ENCODE results near the gene RRBP1. TPM values are rescaled to one million over a fixed set of nuclear protein-coding genes. Genes with fewer than 3 reads are reported as not detected.

RRBP1 gene, protein sequence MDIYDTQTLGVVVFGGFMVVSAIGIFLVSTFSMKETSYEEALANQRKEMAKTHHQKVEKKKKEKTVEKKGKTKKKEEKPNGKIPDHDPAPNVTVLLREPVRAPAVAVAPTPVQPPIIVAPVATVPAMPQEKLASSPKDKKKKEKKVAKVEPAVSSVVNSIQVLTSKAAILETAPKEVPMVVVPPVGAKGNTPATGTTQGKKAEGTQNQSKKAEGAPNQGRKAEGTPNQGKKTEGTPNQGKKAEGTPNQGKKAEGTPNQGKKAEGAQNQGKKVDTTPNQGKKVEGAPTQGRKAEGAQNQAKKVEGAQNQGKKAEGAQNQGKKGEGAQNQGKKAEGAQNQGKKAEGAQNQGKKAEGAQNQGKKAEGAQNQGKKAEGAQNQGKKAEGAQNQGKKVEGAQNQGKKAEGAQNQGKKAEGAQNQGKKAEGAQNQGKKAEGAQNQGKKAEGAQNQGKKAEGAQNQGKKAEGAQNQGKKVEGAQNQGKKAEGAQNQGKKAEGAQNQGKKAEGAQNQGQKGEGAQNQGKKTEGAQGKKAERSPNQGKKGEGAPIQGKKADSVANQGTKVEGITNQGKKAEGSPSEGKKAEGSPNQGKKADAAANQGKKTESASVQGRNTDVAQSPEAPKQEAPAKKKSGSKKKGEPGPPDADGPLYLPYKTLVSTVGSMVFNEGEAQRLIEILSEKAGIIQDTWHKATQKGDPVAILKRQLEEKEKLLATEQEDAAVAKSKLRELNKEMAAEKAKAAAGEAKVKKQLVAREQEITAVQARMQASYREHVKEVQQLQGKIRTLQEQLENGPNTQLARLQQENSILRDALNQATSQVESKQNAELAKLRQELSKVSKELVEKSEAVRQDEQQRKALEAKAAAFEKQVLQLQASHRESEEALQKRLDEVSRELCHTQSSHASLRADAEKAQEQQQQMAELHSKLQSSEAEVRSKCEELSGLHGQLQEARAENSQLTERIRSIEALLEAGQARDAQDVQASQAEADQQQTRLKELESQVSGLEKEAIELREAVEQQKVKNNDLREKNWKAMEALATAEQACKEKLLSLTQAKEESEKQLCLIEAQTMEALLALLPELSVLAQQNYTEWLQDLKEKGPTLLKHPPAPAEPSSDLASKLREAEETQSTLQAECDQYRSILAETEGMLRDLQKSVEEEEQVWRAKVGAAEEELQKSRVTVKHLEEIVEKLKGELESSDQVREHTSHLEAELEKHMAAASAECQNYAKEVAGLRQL (N-terminal part only)
- total RNA-seq, result 73.1 and 77.5 TPM in 2 replicates

DNA sequence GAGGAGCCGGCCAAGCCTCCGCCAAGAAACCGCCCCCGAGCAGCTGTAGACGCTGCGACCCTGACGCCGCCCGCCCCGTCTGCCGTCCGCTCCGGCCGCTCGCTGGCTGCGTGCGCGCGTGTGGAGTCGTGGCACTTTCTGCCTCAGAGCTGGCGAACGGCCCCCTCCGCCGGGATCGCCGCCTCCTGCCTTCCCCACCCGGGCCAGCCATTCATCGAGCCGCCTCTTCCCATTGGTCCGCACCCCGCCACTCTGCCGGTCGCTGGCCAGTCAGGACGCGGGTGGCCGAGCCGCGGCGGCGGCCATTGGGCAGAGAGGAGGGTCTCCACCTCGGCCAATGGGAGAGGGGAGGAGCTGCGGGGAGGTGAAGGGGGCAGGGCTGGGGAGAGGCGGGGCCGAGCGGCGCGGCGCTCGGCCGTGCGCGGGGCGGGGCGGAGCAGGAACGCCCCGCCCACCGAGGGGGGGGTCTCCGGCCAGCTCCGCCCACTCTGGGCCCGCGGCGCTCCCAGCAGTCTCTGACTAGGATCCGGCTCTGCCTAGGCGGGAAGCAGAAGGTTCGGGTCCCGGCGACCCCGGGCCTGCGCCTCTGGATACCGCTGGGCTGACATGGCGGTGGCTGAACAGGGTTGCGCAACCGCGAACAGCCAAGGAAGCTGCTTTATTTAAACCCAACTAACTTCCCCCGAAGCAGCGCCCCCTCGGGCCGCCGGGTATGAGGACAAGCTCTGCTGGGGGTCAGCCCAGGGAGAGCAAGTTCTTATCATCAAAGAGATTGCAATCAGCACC lies at the start of gene RRBP1:
RRBP1 (minus strand) TSS at position 140 of the 786 bp plus-strand sequence. CDS start 21,735 bp downstream, outside the sequence.
- peak; percentile 43 for DNase-seq (ENCODE audit: low read depth)
- TF ChIP-seq, protein P1, sequence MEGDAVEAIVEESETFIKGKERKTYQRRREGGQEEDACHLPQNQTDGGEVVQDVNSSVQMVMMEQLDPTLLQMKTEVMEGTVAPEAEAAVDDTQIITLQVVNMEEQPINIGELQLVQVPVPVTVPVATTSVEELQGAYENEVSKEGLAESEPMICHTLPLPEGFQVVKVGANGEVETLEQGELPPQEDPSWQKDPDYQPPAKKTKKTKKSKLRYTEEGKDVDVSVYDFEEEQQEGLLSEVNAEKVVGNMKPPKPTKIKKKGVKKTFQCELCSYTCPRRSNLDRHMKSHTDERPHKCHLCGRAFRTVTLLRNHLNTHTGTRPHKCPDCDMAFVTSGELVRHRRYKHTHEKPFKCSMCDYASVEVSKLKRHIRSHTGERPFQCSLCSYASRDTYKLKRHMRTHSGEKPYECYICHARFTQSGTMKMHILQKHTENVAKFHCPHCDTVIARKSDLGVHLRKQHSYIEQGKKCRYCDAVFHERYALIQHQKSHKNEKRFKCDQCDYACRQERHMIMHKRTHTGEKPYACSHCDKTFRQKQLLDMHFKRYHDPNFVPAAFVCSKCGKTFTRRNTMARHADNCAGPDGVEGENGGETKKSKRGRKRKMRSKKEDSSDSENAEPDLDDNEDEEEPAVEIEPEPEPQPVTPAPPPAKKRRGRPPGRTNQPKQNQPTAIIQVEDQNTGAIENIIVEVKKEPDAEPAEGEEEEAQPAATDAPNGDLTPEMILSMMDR (conservative IDR thresholded peaks at IDR 0.05; ENCODE audit: low read depth, low read length), result peak; percentile 75
- peak within 1 kb of the TSS; percentile 67 for H3K4me3 ChIP-seq (ENCODE audit: low read depth, low read length)

DNA sequence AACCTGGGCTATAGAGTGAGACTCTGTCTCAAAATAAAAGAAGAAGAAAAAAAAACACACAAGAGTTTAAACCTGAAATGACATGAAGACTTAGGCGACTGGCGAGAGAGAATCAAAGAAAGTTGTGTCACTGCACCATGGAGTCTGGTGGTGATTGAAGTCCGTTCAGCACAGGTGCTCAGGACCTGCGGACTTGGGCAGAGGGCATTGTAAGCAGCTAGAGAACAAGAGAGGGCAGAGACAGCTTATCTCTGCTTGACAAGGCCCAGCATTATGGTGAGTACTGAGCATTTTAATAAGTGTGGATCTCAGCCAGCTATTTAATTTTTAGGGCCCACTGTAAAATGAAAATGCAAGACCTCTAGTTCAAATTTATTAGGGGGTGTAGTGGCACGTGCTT lies 49.2 kb upstream of the RRBP1 start:
- DNase-seq (ENCODE audit: low read depth), result no peak
- TF ChIP-seq, protein P1 (conservative IDR thresholded peaks at IDR 0.05; ENCODE audit: low read depth, low read length), result no peak
- no peak overlapping the region for H3K4me3 ChIP-seq (ENCODE audit: low read depth, low read length)

DNA sequence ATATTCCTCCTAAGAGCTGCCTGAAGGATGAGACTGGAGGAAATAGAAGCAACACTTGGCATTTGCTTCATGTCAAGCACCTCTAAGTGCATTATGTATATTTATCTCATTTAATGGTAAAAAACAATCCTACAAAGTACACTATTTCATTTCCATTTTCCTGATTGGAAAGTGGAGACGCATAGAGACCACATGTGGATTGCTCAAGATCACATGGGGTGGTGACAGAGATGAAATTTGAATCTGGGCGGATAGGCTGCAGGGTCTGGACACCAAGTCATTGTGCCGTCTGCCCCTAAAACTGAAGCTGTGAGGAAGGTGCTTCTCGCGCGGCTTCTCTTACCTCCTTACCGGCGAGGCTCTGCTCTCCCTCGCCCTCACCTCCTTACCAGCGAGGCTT lies 48.0 kb upstream of the RRBP1 start:
- H3K4me3 ChIP-seq (ENCODE audit: low read depth, low read length), result no peak overlapping the region
- TF ChIP-seq, protein P1 (conservative IDR thresholded peaks at IDR 0.05; ENCODE audit: low read depth, low read length), result no peak
- no peak for DNase-seq (ENCODE audit: low read depth)

DNA sequence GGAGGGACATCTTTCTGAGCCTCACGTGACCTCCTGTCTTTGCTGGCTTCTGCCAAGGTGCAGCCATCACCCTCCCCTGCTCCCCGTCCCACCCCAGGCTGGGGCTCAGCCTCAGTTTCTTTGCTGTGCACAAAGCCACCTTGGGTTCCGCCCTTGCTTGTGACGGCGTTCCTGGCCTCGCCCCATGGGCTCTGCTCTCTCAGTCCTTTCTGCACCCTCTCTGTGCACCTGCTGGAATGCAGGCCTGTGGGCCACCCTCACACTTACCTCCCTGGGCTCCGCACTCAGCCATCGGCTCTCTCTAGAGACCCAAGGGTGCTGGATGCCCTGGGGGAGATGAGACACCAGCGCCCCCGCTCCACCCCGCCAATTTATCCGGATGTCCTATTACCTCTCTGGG lies 46.0 kb upstream of the RRBP1 start:
- H3K4me3 ChIP-seq (ENCODE audit: low read depth, low read length), result no peak overlapping the region
- TF ChIP-seq, protein P1 (conservative IDR thresholded peaks at IDR 0.05; ENCODE audit: low read depth, low read length), result no peak
- DNase-seq (ENCODE audit: low read depth), result no peak

DNA sequence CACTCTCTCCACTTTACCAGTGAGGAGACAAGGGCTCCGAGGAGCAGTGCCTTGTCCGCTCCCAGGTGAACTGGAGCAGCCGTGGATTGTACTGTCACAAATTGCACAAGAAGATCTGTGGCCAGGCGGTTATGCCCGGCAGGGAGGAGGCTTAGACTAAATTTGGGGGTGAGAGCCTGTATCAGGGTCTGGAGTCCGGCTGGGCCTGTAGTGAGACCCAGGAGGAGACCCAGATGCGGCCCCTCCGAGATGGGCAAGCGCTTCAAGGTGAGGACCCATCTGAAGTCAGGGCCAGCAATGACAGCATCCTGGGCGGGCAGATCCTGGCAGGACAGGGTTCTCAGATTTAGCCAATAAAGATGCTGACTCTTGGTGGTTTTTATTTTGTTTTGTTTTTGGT lies 45.3 kb upstream of the RRBP1 start:
- TF ChIP-seq, protein P1 (conservative IDR thresholded peaks at IDR 0.05; ENCODE audit: low read depth, low read length), result no peak
- DNase-seq (ENCODE audit: low read depth), result no peak
- H3K4me3 ChIP-seq (ENCODE audit: low read depth, low read length), result no peak overlapping the region

DNA sequence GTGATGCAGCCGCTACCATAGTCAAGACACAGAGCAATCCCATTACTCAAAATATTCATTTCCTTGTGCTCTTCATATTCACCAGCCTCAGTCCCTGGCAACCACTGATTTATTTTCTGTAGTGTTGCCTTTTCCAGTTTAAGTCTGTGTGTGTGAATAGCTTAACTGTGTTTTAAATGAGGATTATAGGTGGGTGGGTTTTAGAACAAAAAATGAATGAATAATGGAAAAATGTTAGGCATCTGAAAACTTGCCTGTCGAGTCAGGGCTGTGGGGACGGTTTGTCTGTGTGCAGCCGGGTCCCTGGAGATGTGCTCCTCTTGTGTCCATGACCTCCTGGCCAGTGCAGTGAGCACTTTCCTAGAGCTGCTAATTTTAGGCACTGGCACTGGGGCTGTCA lies 44.9 kb upstream of the RRBP1 start:
- TF ChIP-seq, protein P1 (conservative IDR thresholded peaks at IDR 0.05; ENCODE audit: low read depth, low read length), result no peak
- DNase-seq (ENCODE audit: low read depth), result no peak
- H3K4me3 ChIP-seq (ENCODE audit: low read depth, low read length), result no peak overlapping the region

Measured in epithelial cell of proximal tubule (primary cell).